ENCODE measurements around the gene SLC22A4. TPM values are rescaled to one million over a fixed set of nuclear protein-coding genes. Genes with fewer than 3 reads are reported as not detected.

SLC22A4 gene
- total RNA-seq, 4 donors from 2014 or later = 1.9 to 4.2 (median 2.5) TPM

DNA sequence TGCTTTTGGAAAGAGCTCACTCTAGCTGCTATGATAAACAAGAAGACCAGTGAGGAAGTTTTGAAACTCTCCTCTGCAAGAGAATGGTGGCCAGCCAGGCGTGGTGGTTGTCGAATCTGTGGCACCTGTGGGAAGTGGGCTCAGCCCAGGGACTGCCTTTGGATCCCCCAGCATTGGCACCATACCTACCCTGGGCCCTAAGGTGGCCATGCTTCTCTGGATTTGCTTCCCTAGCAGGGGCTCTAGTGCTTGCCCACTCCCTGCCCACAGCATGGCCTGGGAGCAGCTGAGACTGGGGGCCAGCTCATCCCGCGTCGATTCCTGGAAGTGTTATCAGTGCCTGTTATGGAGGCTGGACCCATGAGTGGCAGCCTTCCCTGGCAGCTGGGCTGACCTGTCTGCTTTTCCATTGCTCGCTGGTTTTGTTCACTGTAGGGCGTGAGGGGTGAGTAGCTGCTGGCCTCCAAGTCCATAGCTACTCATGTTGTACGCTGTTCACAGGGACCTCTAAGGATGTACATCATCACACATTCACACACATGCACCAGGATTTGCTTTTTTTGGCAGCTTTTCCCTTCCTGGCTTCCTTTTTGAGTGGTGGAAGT lies 2.3 kb downstream of the SLC22A4 start:
- Histone ChIP-seq H3K9me3 (no peaks in the 10 kb centered on the region), H3K27ac (peak overlapping the region in 2 of 4 donors; percentile 49 to 99), H3K27me3 (no peaks in the 10 kb centered on the region), H3K4me3 (no peak overlapping the region), H3K4me1 (peaks cover 0 to 36% (median 15%) of the 10 kb centered on the region in 4 donors), H3K36me3 (no peaks in the 10 kb centered on the region)
- DNase-seq (ENCODE audit: low spot score in 2 of 2) = no peak
- 75 to 80% methylated on average over 6 to 7 of the region's 8 CpGs for WGBS, 2 donors
- TF ChIP-seq CTCF (IDR thresholded peaks at IDR 0.05) (no peak), EP300 (IDR thresholded peaks at IDR 0.05) (no peak), POLR2A (IDR thresholded peaks at IDR 0.05) (no peak)

DNA sequence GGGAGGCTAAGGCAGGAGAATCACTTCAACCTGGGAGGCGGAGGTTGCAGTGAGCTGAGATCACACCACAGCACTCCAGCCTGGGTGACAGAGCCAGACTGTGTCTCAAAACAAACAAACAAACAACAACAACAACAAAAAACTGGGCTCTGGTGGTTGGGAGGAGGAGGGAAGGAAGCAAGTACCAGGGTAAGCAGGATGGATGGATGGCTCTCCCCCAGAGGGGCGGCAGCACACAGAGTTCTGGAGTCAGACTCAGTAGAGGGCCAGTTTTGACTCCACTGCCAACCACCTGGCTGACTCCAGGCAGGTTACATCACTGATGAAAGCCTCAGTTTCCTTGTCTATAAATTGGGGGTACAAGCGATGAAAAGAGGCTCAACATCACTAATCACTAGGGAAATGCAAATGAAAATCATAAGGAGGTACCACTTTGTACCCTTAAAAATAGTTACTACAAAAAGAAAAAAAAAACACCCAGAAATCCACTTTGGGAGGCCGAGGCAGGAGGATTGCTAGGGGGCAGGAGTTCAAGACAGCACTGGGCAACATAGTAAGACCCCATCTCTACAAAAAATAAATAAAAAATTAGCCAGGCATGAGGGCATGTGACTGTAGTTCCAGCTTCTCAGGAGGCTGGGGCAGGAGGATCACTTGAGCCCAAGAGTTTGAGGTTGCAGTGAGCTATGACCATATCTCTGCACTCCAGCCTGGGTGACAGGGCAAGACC lies 3.2 kb downstream of the SLC22A4 start:
- Histone ChIP-seq H3K4me1 (peaks cover 0 to 31% (median 13%) of the 10 kb centered on the region in 4 donors), H3K36me3 (no peaks in the 10 kb centered on the region), H3K9me3 (no peaks in the 10 kb centered on the region), H3K4me3 (no peak overlapping the region), H3K27ac (peak overlapping the region in 1 of 4 donors; percentile 49), H3K27me3 (no peaks in the 10 kb centered on the region)
- DNase-seq (ENCODE audit: low spot score in 2 of 2) = no peak
- 95 to 97% methylated on average over 4 of the region's 4 CpGs for WGBS, 2 donors
- TF ChIP-seq EP300 (IDR thresholded peaks at IDR 0.05) (no peak), CTCF (IDR thresholded peaks at IDR 0.05) (no peak), POLR2A (IDR thresholded peaks at IDR 0.05) (no peak)

GRCh38 chr5:132298298-132299212 lies 4.4 kb downstream of the SLC22A4 start:
- Histone ChIP-seq H3K27me3 (no peaks in the 10 kb centered on the region), H3K4me3 (no peak overlapping the region), H3K9me3 (no peaks in the 10 kb centered on the region), H3K27ac (no peak overlapping the region), H3K36me3 (no peaks in the 10 kb centered on the region), H3K4me1 (peaks cover 0 to 22% (median 6%) of the 10 kb centered on the region in 4 donors)
- TF ChIP-seq EP300 (IDR thresholded peaks at IDR 0.05) (no peak), POLR2A (IDR thresholded peaks at IDR 0.05) (no peak), CTCF (IDR thresholded peaks at IDR 0.05) (no peak)
- 71 to 79% methylated on average over 6 of the region's 6 CpGs for WGBS, 2 donors
- DNase-seq (ENCODE audit: low spot score in 2 of 2) = no peak

DNA sequence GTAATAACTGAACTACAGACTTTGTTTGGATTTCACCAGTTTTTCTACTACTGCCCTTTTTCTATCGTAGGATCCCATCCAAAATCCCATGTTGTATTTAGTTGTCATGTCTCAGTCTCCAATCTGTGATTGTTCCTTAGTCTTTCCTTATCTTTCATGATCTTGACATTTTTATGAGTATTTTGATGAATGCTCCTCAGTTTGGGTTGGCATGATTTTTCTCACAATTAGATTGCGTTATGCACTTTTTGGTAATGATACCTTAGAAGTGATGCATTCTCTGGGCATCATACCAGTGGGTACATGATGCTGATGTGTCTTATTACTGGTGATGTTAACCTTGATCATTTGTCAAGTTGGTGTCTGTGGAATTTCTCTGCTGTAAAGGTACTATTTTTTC lies 5.7 kb downstream of the SLC22A4 start:
- peaks cover 0 to 6% (median 0%) of the 10 kb centered on the region in 3 donors for H3K36me3 ChIP-seq
- no peak for TF ChIP-seq CTCF (IDR thresholded peaks at IDR 0.05)
- TF ChIP-seq EP300 (IDR thresholded peaks at IDR 0.05) = no peak
- no peak for TF ChIP-seq POLR2A (IDR thresholded peaks at IDR 0.05)
- peaks cover 0 to 17% (median 4%) of the 10 kb centered on the region in 4 donors for H3K4me1 ChIP-seq
- H3K27ac ChIP-seq = no peak overlapping the region
- 74 to 76% methylated on average over 2 of the region's 2 CpGs for WGBS, 2 donors
- H3K4me3 ChIP-seq = no peak overlapping the region
- H3K27me3 ChIP-seq = no peaks in the 10 kb centered on the region
- peaks cover 0 to 6% (median 0%) of the 10 kb centered on the region in 4 donors for H3K9me3 ChIP-seq
- DNase-seq (ENCODE audit: low spot score in 2 of 2) = no peak
